GM19452 (cell line): ENCODE data around the gene SLC16A12.

Source experiments
- ATAC-seq: cut with Tn5 transposase; IDR thresholded peaks from one replicate; pipeline ENCODE4 v1.9.1; 2021; ENCODE audit not compliant: unreplicated experiment

The SLC16A12 gene, protein sequence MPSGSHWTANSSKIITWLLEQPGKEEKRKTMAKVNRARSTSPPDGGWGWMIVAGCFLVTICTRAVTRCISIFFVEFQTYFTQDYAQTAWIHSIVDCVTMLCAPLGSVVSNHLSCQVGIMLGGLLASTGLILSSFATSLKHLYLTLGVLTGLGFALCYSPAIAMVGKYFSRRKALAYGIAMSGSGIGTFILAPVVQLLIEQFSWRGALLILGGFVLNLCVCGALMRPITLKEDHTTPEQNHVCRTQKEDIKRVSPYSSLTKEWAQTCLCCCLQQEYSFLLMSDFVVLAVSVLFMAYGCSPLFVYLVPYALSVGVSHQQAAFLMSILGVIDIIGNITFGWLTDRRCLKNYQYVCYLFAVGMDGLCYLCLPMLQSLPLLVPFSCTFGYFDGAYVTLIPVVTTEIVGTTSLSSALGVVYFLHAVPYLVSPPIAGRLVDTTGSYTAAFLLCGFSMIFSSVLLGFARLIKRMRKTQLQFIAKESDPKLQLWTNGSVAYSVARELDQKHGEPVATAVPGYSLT

DNA sequence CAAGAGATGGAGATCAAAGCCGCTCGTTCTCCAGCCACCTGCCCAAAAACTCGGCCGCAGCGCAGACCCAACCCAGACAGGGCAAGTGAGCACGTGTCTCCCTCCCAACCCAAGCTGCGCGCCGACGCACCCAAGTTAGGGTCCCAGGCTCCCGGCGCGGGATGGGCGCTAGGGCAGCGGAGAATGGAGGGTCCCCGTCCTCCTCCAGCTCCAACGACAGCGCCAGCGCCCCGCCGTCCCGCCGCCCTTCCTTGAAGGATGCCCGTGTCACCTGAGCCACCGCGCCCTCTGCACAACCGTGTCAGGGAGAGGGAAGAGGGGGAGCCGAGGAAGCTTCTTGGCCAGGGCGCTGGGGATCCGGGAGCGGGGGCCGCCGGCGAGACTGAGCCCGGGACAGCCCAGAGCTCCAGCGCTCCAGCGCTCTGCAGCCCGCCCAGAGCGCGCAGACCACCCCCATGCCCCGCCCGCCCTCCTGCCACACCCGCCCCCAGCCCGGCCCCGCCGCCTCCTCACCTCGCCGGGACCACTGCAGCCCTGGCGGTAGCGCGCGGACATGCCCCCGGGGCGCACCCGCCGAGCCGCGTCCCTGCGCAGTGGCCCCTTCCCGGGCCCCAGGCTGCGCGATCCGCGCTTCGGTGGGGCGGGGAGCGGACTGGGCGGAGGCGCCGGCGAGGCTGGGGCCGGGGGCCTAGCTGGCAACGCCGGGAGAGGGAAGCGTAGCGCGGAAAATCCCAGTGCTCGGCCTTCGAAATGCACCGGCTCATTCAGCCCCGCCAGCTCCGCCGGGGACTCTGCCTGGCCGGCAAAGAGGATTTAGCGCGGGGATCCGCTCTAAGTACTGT, at the start of gene SLC16A12:
Gene SLC16A12 (minus strand): TSS at position 424 of the 842 bp plus-strand sequence. CDS start 73,016 bp downstream, outside the sequence.
- ATAC-seq, result no peak

DNA sequence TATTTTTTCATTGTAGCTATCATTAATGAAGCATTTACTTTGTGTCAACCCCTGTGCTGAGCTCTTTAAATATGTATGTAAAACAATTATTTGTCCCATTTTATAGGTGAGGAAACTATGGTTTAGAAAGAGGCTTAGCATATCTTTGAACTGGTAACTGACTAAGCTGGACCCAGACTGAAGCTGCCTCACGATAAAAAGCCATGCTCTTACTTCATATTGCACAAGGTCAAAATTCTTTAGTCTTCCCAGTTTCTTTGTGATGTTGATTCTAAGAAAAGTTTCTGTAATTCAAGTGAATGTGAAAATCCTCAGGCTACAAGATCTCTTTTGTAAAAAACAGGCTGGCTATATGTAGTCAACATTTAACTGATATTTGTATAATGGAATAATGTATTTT, 46.6 kb upstream of the SLC16A12 start:
- ATAC-seq, result no peak

DNA sequence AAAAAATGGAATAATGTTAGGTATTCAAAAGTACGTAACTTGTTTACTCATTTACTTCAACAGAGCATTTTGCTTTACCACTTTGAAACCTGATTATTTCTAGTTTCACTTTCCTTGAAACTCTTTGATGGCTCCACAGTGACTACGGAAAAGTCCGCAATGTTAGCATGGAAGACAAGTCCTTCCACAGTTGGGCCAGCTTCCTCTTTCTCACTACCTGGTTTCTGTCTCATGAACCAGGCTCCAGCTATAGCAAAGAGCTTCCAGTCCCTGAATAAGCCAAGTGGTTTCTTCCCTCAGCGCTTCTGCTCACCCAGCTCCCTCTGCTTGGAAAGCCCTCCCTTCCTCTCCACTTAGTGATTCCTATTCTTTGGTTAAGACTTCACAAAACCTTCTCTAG, 44.8 kb upstream of the SLC16A12 start:
- ATAC-seq, result no peak

DNA sequence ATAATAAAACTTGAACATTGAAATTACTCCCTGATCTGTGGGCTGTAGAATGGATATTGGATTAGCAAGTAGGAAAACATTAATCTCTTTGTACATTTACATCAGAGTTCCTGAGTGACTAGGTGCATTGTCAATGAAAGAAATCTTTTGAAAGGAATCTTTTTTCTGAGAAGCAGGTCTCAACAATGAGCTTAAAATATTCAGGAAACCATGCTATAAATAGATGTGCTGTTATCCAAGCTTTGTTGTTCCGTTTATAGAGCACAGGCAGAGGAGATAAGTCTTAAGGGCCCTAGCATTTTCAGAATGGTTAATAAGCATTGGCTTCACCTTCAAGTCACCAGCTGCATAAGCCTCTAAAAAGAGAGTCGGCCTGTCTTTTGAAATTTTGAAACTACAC, 41.3 kb upstream of the SLC16A12 start:
- ATAC-seq, result no peak

DNA sequence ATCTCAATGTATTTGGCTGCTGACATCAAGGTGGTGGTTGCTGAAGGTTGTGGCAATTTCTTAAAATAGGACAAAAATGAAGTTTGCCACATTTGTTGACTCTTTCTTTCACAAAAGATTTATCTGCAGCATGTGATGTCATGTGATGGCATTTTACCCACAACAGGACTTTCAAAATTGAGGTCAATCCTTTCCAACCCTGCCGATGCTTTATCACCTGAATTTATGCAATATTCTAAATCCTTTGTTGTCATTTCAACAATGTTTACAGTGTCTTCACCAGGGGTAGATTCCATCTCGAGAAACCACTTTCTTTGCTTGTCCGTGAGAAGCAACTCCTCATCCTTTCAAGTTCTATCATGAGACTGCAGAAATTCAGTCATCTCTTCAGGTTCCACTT, 40.6 kb upstream of the SLC16A12 start:
- ATAC-seq, result no peak

DNA sequence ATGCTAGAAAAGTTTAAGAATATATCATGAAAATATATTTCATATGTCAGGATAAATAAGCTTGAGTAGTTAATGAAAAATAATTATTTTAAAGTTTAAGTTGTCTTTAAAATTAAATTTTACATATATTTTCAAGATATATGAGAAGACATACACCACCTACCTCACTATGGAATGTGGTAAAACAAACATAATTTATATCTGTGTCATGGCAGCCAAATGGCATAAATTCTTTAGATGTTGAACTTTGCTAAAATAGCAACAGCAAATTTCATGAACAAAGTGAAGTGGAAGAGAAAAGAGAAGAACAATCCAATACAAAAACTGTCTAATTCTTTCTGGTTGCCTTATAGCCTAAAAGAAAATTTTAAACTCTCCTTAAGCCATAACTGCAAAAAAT, 39.6 kb upstream of the SLC16A12 start:
- no peak for ATAC-seq

DNA sequence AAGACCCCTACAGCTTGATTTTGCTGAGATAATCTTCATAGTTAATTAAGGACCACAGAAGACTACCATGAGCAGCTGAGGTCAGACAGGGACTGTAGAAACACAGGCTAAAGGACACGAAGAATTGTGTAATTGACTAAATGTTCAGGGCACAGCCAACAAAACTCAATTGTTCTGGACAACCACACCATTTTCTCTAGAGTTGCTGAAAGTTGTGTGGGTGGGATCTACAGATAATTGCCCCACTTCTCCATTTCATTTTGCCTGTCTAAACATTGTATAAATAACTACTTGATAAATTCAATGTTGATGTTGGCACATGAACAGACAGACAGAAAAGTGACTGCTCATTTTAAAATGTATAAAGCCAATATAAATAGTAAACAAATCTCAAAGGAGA, 39.0 kb upstream of the SLC16A12 start:
- ATAC-seq, result no peak

DNA sequence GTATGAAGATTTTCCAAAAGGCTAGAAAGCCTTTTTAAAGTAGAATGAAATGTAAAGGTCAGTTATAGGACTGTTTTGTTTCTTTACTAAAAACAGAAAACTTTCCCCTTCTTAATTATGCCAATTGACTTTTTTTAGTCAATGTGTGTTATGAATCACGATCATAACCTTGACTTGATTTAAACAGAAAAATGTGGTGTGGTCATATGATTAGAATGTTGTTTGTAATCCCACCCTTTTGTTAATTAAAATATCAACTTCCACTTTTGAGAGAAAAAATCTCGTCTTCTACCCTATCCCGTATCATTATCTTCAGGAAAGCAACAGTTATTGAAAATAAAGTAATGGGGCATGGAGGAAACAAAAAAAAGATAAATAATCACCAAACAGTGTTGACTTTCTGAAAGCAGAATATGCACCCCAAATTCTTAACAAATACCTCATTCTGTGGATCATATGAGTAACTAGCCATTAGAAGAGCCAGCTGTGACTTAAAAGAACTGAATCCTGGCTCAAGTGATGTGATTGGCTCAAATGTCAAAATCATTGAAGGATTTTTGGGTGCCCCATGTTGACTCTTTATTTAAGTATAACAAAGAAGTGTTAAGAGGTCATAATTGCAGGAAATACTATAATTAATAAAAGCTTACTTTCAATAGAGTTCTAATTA, 32.3 kb upstream of the SLC16A12 start:
- no peak for ATAC-seq

DNA sequence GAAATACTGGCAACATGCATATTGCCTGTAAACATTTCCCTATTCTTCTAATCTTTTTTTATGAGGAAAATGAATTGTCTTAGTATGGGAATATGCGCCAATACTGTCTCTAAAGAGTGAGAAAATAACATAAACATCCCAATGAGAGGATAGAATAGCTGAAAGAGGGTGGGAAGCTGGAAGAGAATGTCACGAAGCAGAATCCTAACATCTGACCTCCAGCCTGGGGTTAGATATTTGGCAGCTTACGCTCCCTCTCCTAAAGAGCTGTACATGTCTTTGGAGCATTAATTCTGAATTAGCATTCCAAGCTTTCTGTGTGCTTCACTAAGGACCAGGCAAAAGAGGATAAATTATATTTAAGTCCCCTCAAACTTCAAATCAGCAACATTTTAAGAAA, 31.6 kb upstream of the SLC16A12 start:
- no peak for ATAC-seq

DNA sequence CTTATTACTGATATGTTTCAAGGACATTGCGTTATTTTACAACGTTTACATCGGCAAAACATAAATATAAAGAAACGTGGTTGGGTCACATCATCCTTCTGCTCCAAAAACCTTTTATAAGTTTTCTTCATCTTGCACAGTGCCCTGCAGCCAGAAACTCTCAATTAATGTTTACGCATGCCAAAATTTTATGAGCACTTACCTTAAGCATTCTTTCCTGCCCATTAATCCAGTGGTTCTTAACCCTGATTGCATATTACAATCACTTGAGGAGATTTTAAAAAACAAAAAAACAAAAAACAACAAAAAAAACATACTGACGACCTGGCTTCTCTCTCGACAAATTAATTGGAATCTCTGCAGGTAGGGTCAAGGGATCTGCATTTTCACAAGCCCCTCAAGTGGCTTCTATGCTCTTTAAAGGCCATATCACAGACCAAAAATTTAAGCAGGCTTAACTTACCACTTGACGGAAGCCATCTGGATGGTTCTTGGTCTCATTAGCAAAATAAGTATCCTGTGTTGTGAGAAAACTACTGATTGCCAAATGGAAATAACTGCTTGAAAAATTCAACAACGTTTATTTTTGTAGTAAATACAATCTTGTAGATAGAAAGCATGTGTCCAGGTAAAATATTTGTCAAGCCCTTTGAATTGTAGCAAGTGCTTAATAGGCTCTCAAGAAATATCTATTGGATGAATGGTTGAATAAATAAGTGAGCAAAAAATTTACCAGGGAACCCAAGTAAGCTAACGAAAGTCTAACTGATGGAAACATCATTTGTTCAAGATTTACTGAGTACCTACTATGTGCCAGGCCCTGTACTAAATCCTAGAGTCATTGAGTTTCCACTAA, 30.9 kb upstream of the SLC16A12 start:
- ATAC-seq, result no peak

DNA sequence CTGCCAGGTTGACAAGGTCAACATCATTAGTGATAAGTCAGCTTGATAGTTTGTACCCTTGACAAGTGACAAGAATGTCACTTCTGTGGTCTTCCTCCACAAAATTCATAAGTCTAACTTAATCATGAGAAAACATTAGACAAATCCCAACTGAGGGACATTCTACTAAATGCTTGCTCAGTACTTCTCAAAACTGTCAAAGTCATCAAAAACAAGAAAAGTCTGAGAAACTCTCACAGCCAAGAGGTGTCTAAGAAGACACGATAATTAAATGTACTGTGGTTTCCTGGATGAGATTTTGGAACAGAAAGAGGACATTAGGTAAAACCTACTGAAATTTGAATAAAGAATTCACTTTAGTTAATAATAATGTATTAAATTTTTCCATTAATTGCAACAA, 29.8 kb upstream of the SLC16A12 start:
- no peak for ATAC-seq

DNA sequence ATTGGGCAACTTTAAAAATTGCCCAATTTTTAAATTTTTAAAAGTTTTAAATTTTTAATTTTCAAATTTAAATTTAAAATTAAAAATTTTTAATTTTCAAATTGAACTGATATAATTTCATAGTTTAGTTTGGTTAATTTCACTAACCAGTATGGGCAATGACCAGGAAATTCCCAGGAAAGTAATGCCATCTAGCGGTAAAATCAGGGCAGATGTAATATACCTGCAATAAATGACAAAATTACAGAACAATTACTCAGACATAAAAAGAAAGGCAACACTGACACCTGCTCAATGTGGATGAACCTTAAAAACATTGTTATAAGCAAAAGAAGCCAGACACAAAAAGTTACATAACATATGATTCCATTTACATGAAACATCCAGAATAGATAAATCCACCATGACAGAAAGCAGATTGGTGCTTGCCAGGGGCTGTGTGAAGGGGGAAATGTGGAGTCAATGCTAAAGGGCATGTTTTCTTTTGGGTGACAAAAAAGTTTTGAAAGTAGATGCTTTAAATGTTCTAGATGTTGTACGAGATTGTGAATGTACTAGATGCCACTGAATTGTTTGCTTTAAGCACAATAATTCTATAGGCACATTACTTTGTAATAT, 28.6 kb upstream of the SLC16A12 start:
- no peak for ATAC-seq

DNA sequence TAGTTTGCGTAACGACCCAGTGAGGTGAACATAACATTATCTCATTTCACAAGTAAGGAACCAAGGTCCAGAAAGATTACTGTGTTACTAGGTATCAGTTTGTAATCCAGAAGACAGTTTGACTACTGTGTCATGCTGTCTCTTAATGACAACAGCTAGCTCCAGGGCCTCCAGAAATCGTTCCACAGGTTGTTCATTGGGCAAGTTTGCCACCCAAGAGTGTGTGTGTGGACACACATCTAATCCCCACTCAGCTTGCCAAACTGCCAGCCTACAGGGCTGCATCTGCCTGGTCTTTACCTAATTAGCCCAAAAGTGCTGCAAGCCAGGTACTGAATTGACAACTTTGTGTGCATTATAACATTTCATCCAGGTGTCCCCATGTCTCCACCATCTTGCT, 27.9 kb upstream of the SLC16A12 start:
- ATAC-seq, result no peak

DNA sequence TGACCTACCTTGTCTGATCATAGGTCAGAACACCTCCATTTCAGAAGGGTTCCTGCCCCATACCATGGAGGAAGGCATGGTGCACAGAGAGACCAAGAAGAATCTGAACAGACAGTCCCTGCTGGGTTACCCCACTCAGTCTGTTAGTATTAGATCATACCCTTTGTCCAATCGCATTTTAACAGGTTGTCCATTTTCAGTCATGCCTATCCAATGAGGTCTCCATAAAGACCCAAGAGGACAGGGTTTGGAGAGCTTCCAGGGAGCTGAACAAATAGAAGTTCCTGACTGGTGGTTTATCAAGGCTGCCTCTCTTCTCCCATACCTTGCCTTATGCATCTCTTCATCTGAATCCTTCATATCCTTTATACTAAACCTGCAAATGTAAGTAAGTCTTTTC, 21.2 kb upstream of the SLC16A12 start:
- no peak for ATAC-seq

DNA sequence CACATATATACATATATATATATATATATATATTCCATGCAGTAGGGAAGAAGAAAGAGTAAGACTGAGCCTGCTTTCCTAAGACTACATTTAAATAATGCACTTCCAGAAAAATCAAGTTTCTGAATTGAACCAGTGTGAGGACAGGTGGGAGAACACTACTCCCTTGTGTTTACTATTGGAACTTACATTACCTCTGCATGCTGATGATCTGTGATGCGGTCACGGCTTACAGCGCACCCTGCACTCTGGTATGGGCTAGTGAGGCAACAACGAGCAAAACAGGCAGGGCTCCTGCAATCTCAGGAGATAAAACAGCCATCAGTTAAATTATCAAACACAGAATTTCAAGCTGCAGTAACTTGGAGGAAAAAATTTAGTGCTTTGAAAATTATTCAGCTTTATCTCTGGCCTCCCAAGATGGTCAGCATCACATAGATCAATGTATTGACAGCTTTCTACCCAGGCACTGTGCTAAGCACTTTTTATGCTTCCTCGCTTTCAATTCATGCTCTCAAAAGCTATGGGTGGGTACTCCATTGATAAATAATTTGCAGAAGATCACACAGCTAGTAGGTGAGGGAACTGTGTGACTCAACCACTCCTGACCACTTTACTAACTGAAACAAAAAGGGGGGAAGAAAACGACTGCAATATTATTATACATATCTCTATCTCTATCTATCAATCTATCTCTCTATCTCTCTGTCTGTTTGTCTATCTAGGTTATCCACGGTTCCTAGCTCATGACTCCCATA, 20.5 kb upstream of the SLC16A12 start:
- ATAC-seq, result no peak

DNA sequence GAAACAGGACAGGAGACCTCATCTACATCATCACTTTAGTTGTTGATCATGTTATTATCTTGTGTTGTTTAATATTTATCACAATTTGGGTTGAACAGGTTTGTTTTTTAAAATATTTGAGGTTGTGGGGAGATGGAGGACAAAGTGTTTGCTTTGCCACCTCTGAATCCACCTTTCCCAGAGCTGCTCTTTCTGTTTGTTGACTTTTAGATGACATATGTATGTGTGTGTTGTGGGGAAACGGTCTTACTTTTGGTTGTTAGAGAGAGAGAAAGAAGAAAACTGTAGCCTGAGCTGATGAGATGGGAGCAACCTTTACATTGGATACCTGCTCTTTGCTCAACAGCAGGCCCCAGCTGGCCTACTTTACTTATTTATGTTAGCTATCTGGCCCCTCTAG, 19.0 kb upstream of the SLC16A12 start:
- no peak for ATAC-seq

DNA sequence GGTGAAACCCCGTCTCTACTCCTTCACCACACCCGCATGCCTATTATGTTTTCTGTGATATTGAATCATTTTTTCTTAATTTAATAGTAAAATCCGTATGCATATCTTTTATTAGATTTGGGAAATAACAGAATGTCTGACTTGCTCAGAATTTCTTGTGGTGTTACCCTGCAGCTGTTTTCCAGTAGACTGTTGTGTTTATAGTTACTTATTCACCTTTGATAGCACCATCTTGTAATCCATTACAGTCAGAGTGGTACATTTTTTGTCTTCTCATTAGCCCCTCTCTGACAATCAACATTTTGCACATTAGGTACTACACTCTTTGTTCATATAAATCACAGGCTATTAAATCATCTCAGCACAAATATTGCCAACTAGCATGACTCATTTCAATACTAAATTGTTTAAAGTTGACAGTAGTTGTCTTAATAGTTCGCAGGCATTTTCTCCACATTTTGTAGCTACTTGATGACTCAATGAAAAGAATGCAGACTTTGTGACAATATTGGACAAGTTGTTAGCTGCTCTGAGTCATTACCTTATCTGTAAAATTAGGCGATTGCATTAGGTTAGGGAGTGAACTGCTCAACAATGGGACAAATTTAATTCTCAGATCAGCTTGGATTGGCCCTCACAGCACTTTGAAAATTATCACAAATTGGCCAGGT, 17.8 kb upstream of the SLC16A12 start:
- no peak for ATAC-seq

DNA sequence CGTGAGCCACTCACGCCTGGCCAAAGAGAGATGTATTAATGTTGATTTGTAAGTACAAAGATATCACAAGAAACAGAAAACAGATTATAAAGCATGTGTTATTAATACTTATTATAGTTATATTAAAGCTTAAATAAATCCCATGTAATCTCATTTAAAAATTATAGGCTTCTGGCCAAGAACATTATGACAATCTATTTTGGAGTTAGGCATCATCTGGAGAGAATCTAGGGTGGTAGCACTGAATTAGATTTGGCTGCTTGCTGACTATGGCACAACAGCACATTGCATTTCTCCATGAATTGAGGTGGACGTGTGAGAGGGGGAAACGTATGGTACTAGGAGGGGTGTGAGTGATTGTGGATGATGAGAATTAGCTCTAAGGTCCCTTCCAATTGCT, 16.8 kb upstream of the SLC16A12 start:
- no peak for ATAC-seq

DNA sequence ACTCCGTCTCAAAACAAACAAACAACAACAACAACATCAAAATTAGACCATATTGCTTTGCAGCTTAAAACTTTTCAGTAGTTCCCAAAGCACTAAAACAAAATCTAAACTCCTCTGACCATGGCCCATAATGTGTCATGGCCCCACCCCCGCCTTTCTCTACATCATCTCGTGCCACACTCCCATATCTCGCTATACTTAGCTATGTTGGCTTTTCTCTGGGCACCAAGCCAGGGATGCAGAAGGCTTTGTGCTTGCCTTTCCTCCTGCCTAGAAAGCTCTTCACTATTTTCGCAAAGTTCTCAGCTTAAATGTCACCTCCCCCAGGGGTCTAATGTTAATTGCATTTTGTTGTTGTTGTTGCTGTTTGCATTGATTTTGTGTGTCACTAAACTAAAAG, 15.1 kb upstream of the SLC16A12 start:
- no peak for ATAC-seq
